Osteocyte (in vitro differentiated cells): ENCODE measurements around the gene MDN1. TPM values are rescaled to one million over a fixed set of nuclear protein-coding genes. Genes with fewer than 3 reads are reported as not detected.

Experiments
- DNase-seq: peaks from one replicate; pipeline ENCODE4 v3.0.0; 2021; ENCODE audit warnings: mixed read lengths; ENCODE audit not compliant: unreplicated experiment; ENCODE audit errors: extremely low spot score
- H3K27ac Mint-ChIP-seq: one replicate; pipeline ENCODE4 v1.8.0; 2021; ENCODE audit warnings: mild to moderate bottlenecking, mixed read lengths; ENCODE audit not compliant: unreplicated experiment
- H3K27me3 Mint-ChIP-seq: one replicate; pipeline ENCODE4 v1.8.0; 2021; ENCODE audit warnings: mixed read lengths; ENCODE audit not compliant: unreplicated experiment
- H3K36me3 Mint-ChIP-seq: one replicate; pipeline ENCODE4 v1.8.0; 2021; ENCODE audit warnings: mixed read lengths; ENCODE audit not compliant: unreplicated experiment
- H3K4me1 Mint-ChIP-seq: one replicate; pipeline ENCODE4 v1.8.0; 2021; ENCODE audit warnings: mixed read lengths; ENCODE audit not compliant: unreplicated experiment
- H3K4me3 Mint-ChIP-seq: one replicate; pipeline ENCODE4 v1.8.0; 2021; ENCODE audit warnings: mild to moderate bottlenecking, moderate library complexity, mixed read lengths; ENCODE audit not compliant: unreplicated experiment
- H3K9me3 Mint-ChIP-seq: one replicate; pipeline ENCODE4 v1.8.0; 2021; ENCODE audit warnings: mixed read lengths; ENCODE audit not compliant: unreplicated experiment
- CTCF ChIP-seq: fragments of 200-600 bp; sonication (generic); IDR thresholded peaks from 2 replicates; pipeline ENCODE4 v1.5.0; 2021; ENCODE audit warnings: antibody characterized with exemption, mild to moderate bottlenecking, moderate library complexity
- total RNA-seq: library from RNA; stranded (reverse); gene quantifications from 2 replicates; pipeline ENCODE4 v1.2.1, GENCODE V29; 2021

The MDN1 gene
- total RNA-seq, 1 donor from 2014 or later, result 30.8 TPM

GRCh38 chr6:89692256-89692655 lies 127.3 kb downstream of the MDN1 start:
- Mint-ChIP-seq H3K9me3 (no peaks in the 10 kb centered on the region), H3K36me3 (peaks cover 46% of the 10 kb centered on the region), H3K4me1 (no peaks in the 10 kb centered on the region), H3K4me3 (no peak overlapping the region), H3K27me3 (no peaks in the 10 kb centered on the region), H3K27ac (no peak overlapping the region)
- TF ChIP-seq CTCF, result no peak
- DNase-seq, result no peak

GRCh38 chr6:89690944-89691324 lies 128.7 kb downstream of the MDN1 start:
- no peak for TF ChIP-seq CTCF
- Mint-ChIP-seq H3K27me3 (no peaks in the 10 kb centered on the region), H3K9me3 (no peaks in the 10 kb centered on the region), H3K4me3 (no peak overlapping the region), H3K36me3 (peaks cover 53% of the 10 kb centered on the region), H3K4me1 (no peaks in the 10 kb centered on the region), H3K27ac (peak overlapping the region; percentile 10)
- no peak for DNase-seq

- Mint-ChIP-seq H3K27ac (no peak overlapping the region), H3K27me3 (no peaks in the 10 kb centered on the region), H3K4me1 (no peaks in the 10 kb centered on the region), H3K36me3 (peaks cover 58% of the 10 kb centered on the region), H3K9me3 (no peaks in the 10 kb centered on the region), H3K4me3 (no peak overlapping the region)
- DNase-seq, result no peak
- no peak for TF ChIP-seq CTCF
Observed at GRCh38 chr6:89689732-89690131, 129.9 kb downstream of the MDN1 start.

- Mint-ChIP-seq H3K4me1 (no peaks in the 10 kb centered on the region), H3K27me3 (no peaks in the 10 kb centered on the region), H3K4me3 (no peak overlapping the region), H3K9me3 (no peaks in the 10 kb centered on the region), H3K27ac (no peak overlapping the region), H3K36me3 (peaks cover 52% of the 10 kb centered on the region)
- no peak for DNase-seq
- TF ChIP-seq CTCF, result no peak
Observed at GRCh38 chr6:89688328-89688727, 131.3 kb downstream of the MDN1 start.

GRCh38 chr6:89685311-89685710 lies 134.3 kb downstream of the MDN1 start:
- TF ChIP-seq CTCF, result no peak
- Mint-ChIP-seq H3K4me1 (no peaks in the 10 kb centered on the region), H3K27me3 (no peaks in the 10 kb centered on the region), H3K27ac (no peak overlapping the region), H3K4me3 (no peak overlapping the region), H3K36me3 (peaks cover 51% of the 10 kb centered on the region), H3K9me3 (no peaks in the 10 kb centered on the region)
- DNase-seq, result no peak
